ENCODE measurements around the gene MRPS18C.
A peak's percentile ranks its signal among the peaks of the same experiment; 100 is the strongest.
"Not testable (repeated sequence)": the region's sequence is repeated elsewhere in the genome, so short reads cannot be mapped to it uniquely, and the experiment has no call there.

MRPS18C gene

DNA sequence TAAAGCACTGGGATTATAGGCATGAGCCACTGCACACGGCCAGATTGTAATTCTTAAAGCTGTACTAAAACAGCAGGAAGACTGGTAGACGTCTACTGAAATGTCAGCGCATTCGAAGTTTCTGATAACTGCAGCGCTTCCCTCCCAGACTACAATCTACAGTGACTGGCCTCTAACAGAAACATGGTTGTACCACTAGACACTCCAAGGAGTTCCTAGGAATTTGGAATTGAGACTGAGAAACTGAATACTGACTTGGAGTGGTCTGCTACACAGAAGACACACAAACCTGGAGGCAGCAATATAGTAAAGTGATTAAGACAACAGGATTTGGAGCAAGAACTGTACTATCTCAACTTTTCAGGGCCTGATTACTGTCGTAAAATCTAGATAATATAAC lies 1.2 kb upstream of the MRPS18C start:
- Histone ChIP-seq H3K9ac (ENCODE audit: low read length) (peak overlapping the region; percentile 97), H3K4me3 (ENCODE audit: low read length) (peak overlapping the region; percentile 98), H3K9me3 (ENCODE audit: control insufficient read depth, low read length) (no peaks in the 10 kb centered on the region), H3K27me3 (replicated peaks; ENCODE audit: control insufficient read depth, insufficient read depth, low read length) (no peaks in the 10 kb centered on the region), H3K4me1 (ENCODE audit: control insufficient read depth, insufficient read depth, low read length) (peaks cover 31% of the 10 kb centered on the region), H3K36me3 (ENCODE audit: control insufficient read depth, insufficient read depth, low read length, severe bottlenecking) (peaks cover 31% of the 10 kb centered on the region)
- DNase-seq (ENCODE audit: low read depth), result peak; percentile 33

GRCh38 chr4:83456184-83456501 lies 285 bp downstream of the MRPS18C start:
- DNase-seq (ENCODE audit: low read depth), result no peak
- H3K36me3 ChIP-seq (ENCODE audit: control insufficient read depth, insufficient read depth, low read length, severe bottlenecking), result peaks cover 46% of the 10 kb centered on the region
- peak overlapping the region; percentile 97 for H3K9ac ChIP-seq (ENCODE audit: low read length)
- H3K27me3 ChIP-seq (replicated peaks; ENCODE audit: control insufficient read depth, insufficient read depth, low read length), result no peaks in the 10 kb centered on the region
- no peaks in the 10 kb centered on the region for H3K9me3 ChIP-seq (ENCODE audit: control insufficient read depth, low read length)
- peaks cover 31% of the 10 kb centered on the region for H3K4me1 ChIP-seq (ENCODE audit: control insufficient read depth, insufficient read depth, low read length)
- peak overlapping the region; percentile 98 for H3K4me3 ChIP-seq (ENCODE audit: low read length)

DNA sequence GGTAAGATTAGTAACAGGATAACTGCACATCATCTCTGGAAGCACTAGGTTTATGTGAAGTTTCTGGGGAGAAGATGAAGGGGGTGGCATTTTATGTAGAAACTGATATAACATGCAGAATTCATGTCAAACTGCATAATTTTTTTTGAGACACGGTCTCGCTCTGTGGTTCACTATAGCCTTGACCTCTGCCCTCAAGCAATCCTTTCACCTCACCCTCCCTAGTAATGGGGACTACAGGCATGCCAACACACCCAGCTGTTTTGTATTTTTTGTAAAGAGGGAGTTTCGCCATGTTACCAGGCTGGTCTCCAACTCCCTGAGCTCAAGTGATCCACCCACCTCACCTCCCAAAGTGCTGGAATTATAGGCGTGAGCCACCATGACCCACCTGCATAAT lies 17.6 kb downstream of the MRPS18C start:
- Histone ChIP-seq H3K36me3 (ENCODE audit: control insufficient read depth, insufficient read depth, low read length, severe bottlenecking) (peaks cover 30% of the 10 kb centered on the region), H3K27me3 (replicated peaks; ENCODE audit: control insufficient read depth, insufficient read depth, low read length) (no peaks in the 10 kb centered on the region), H3K9ac (ENCODE audit: low read length) (no peak overlapping the region), H3K4me1 (ENCODE audit: control insufficient read depth, insufficient read depth, low read length) (no peaks in the 10 kb centered on the region), H3K9me3 (ENCODE audit: control insufficient read depth, low read length) (no peaks in the 10 kb centered on the region), H3K4me3 (ENCODE audit: low read length) (no peak overlapping the region)
- DNase-seq (ENCODE audit: low read depth), result no peak

DNA sequence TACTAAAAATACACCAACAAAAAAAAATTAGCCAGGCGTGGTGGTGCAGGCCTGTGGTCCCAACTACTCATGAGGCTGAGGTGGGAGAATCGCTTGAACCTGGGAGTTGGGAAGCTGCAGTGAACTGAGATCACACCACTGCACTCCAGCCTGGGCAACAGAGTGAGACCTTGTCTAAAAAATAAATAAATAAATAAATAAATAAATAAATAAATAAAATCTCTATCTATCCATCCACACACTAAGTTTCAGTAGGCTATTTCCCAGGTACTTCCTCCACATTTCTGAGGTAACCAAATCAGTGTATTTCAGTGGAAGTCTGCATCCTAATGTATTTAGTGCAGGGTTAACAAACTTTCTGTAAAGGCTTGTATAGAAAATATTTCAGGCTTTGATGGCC lies 18.1 kb downstream of the MRPS18C start:
- H3K9me3 ChIP-seq (ENCODE audit: control insufficient read depth, low read length), result no peaks in the 10 kb centered on the region
- H3K36me3 ChIP-seq (ENCODE audit: control insufficient read depth, insufficient read depth, low read length, severe bottlenecking), result peaks cover 25% of the 10 kb centered on the region
- H3K9ac ChIP-seq (ENCODE audit: low read length), result no peak overlapping the region
- no peaks in the 10 kb centered on the region for H3K4me1 ChIP-seq (ENCODE audit: control insufficient read depth, insufficient read depth, low read length)
- H3K27me3 ChIP-seq (replicated peaks; ENCODE audit: control insufficient read depth, insufficient read depth, low read length), result no peaks in the 10 kb centered on the region
- no peak overlapping the region for H3K4me3 ChIP-seq (ENCODE audit: low read length)
- no peak for DNase-seq (ENCODE audit: low read depth)

DNA sequence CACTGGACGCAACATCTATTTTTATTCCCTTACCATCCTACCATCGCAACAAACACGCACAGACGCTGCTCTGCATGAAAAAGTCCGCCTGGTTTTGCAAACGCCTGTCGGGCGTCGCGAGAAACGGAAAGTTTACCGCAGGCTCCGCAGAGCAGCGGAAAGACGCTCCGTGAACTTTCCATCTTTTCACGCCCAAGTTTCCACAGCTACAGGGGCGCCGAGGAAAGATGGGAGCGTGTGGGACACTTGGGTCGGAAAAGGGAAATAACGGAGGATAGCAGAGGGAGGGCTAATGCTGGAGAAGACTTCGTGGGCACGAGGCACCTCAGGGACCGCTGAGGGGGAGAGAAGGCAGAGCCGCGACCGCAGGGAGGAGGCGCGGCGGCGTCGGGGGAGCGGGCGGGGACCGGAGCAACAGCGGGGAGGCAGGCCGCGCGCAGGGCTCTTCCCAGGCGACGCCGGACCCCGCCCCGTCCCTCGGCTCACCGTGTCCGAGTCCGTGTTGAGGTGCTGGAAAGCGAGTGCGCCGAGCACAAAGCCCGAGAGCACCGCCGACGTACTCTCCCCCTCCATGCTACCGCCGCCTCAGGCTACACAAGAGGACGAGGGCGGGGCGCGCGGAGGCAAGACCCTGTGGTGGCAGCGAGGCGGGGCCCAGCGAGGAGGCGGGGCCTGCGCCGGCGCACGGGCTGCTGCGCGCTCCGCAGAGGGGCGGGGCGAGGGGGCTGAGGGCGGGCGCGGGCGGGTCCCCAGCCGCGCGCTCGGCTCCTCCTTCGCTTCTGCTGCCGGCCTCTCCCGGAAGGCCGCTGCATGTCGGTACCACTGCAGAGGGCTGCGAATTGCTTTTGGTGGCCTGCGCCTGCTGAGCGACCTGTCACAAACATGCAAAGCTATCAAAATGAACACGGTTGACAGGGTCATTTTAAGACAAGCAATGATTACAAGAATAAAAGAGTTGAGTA lies 28.9 kb downstream of the MRPS18C start, which contains the start of gene ABRAXAS1:
Gene ABRAXAS1, minus strand, starts transcription at position 601 of the 962 bp plus-strand sequence. Its CDS starts 28 bp downstream, at position 573.
- Histone ChIP-seq H3K4me3 (ENCODE audit: low read length) (peak within 1 kb of the TSS; percentile 96), H3K4me1 (ENCODE audit: control insufficient read depth, insufficient read depth, low read length) (peaks cover 16% of the 10 kb centered on the region), H3K36me3 (ENCODE audit: control insufficient read depth, insufficient read depth, low read length, severe bottlenecking) (peaks cover 5% of the 10 kb centered on the region), H3K9me3 (ENCODE audit: control insufficient read depth, low read length) (no peaks in the 10 kb centered on the region), H3K27me3 (replicated peaks; ENCODE audit: control insufficient read depth, insufficient read depth, low read length) (no peaks in the 10 kb centered on the region), H3K9ac (ENCODE audit: low read length) (peak within 1 kb of the TSS; percentile 91)
- DNase-seq (ENCODE audit: low read depth), result peak; percentile 98

GRCh38 chr4:83486457-83487129 lies 30.7 kb downstream of the MRPS18C start:
- Histone ChIP-seq H3K4me1 (ENCODE audit: control insufficient read depth, insufficient read depth, low read length) (peaks cover 12% of the 10 kb centered on the region), H3K36me3 (ENCODE audit: control insufficient read depth, insufficient read depth, low read length, severe bottlenecking) (no peaks in the 10 kb centered on the region), H3K9me3 (ENCODE audit: control insufficient read depth, low read length) (no peaks in the 10 kb centered on the region), H3K9ac (ENCODE audit: low read length) (no peak overlapping the region), H3K4me3 (ENCODE audit: low read length) (no peak overlapping the region), H3K27me3 (replicated peaks; ENCODE audit: control insufficient read depth, insufficient read depth, low read length) (no peaks in the 10 kb centered on the region)
- no peak for DNase-seq (ENCODE audit: low read depth)

GRCh38 chr4:83489711-83490326 lies 34.0 kb downstream of the MRPS18C start:
- no peaks in the 10 kb centered on the region for H3K9me3 ChIP-seq (ENCODE audit: control insufficient read depth, low read length)
- no peak overlapping the region for H3K4me3 ChIP-seq (ENCODE audit: low read length)
- H3K36me3 ChIP-seq (ENCODE audit: control insufficient read depth, insufficient read depth, low read length, severe bottlenecking), result no peaks in the 10 kb centered on the region
- peaks cover 6% of the 10 kb centered on the region for H3K4me1 ChIP-seq (ENCODE audit: control insufficient read depth, insufficient read depth, low read length)
- no peak for DNase-seq (ENCODE audit: low read depth)
- no peak overlapping the region for H3K9ac ChIP-seq (ENCODE audit: low read length)
- no peaks in the 10 kb centered on the region for H3K27me3 ChIP-seq (replicated peaks; ENCODE audit: control insufficient read depth, insufficient read depth, low read length)

DNA sequence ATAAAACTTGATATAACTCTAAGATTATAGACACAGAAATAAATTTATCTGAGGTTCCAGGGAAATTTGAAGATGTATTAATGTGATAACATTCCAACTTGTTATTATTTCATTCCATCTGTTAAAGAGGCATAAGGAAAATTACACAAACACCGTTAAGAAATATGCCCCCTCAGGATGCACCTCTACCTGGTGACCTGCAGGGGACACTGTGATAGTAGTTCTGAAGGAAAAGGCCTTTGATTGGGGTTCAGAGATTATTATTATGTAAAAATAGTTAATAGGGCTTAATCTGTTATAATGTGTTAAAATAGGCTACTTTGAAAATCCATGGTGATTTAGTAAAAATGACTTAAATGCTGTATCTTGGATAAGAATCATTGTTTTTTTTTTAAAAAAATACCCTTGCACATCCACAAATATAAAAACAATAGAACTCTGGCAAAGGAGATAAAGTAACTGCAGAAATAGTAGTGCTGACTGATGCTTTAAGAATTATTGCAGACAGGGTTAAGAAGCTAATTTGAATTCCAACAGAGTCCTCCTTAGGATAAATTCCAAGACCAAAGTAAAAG lies 35.1 kb downstream of the MRPS18C start:
- peak; percentile 31 for DNase-seq (ENCODE audit: low read depth)
- no peak overlapping the region for H3K4me3 ChIP-seq (ENCODE audit: low read length)
- no peak overlapping the region for H3K9ac ChIP-seq (ENCODE audit: low read length)
- no peaks in the 10 kb centered on the region for H3K9me3 ChIP-seq (ENCODE audit: control insufficient read depth, low read length)
- H3K4me1 ChIP-seq (ENCODE audit: control insufficient read depth, insufficient read depth, low read length), result no peaks in the 10 kb centered on the region
- no peaks in the 10 kb centered on the region for H3K27me3 ChIP-seq (replicated peaks; ENCODE audit: control insufficient read depth, insufficient read depth, low read length)
- no peaks in the 10 kb centered on the region for H3K36me3 ChIP-seq (ENCODE audit: control insufficient read depth, insufficient read depth, low read length, severe bottlenecking)

DNA sequence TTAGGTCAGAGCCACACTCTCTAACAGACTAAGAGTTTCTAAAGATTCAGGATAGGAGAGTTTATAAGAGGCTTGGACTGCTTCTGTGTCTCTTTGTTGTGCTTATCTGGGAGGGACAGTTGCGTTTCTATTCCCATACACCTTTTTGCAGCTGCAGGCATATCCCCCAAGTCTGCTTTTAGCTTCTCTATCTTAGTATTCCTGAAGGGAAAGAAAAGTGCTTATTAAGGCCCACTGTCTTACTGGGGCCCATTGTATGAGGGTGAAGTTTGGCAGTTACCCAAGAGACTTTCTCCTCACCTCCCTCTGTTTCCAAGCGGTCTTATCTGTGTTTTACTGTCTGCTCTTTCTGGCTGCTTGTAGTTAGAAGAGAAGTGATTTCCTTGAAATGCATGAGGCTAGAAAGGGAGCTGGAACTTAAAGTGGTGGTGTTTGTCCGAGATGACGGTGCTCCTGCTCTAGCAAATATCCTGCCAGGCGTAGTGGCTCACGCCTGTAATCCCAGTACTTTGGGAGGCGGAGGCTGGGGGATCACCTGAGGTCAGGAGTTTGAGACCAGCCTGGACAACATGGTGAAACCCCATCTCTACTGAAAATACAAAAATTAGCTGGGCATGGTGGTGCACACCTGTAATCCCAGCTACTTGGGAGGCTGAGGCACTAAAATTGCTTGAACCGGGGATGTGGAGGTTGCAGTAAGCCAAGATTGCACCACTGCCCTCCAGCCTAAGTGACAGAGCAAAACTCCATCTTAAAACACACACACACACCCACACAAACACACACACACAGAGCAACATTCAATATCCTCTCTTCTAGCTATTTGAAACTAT lies 40.4 kb downstream of the MRPS18C start:
- H3K9me3 ChIP-seq (ENCODE audit: control insufficient read depth, low read length); H3K27me3 ChIP-seq (replicated peaks; ENCODE audit: control insufficient read depth, insufficient read depth, low read length); H3K4me1 ChIP-seq (ENCODE audit: control insufficient read depth, insufficient read depth, low read length); H3K36me3 ChIP-seq (ENCODE audit: control insufficient read depth, insufficient read depth, low read length, severe bottlenecking); DNase-seq (ENCODE audit: low read depth); H3K9ac ChIP-seq (ENCODE audit: low read length); H3K4me3 ChIP-seq (ENCODE audit: low read length): not testable (repeated sequence)

- no peak for DNase-seq (ENCODE audit: low read depth)
- Histone ChIP-seq H3K36me3 (ENCODE audit: control insufficient read depth, insufficient read depth, low read length, severe bottlenecking) (no peaks in the 10 kb centered on the region), H3K4me3 (ENCODE audit: low read length) (no peak overlapping the region), H3K9me3 (ENCODE audit: control insufficient read depth, low read length) (no peaks in the 10 kb centered on the region), H3K9ac (ENCODE audit: low read length) (no peak overlapping the region), H3K27me3 (replicated peaks; ENCODE audit: control insufficient read depth, insufficient read depth, low read length) (no peaks in the 10 kb centered on the region), H3K4me1 (ENCODE audit: control insufficient read depth, insufficient read depth, low read length) (no peaks in the 10 kb centered on the region)
Observed at GRCh38 chr4:83498187-83498586, 42.3 kb downstream of the MRPS18C start.
